PFSK-1 (cell line): Measurements from ENCODE around the gene CCDC71L.

ENCODE experiments used
- FOXP2 ChIP-seq: optimal IDR thresholded peaks from 2 replicates; pipeline ENCODE3; 2011; ENCODE audit warnings: borderline replicate concordance, control low read depth, inconsistent platforms; ENCODE audit not compliant: insufficient read depth; ENCODE audit errors: extremely low read length, extremely low read depth
- POLR2AphosphoS5 ChIP-seq: IDR thresholded peaks from 2 replicates; pipeline ENCODE4 v1.6.1; 2012; ENCODE audit warnings: low read depth, mild to moderate bottlenecking, control low read depth, low read length, moderate library complexity
- SIN3A ChIP-seq: IDR thresholded peaks from 2 replicates; pipeline ENCODE4 v1.6.1; 2012; ENCODE audit warnings: mild to moderate bottlenecking, low read length, moderate library complexity, borderline replicate concordance; ENCODE audit not compliant: insufficient read depth
- TAF1 ChIP-seq: IDR thresholded peaks from 2 replicates; pipeline ENCODE4 v1.6.1; 2012; ENCODE audit warnings: low read length, control low read depth, borderline replicate concordance; ENCODE audit not compliant: insufficient read depth
- TF ChIP-seq, protein P1 (sequence below), 2 experiments: IDR thresholded peaks; 2 replicates each; pipeline versions ENCODE4 v1.6.1 to v1.8.0; 2011 to 2012; ENCODE audit warnings: low read depth in 2 of 2, low read length in 2 of 2, control low read depth in 1 of 2, inconsistent platforms in 1 of 2, mild to moderate bottlenecking in 1 of 2, moderate library complexity in 1 of 2; ENCODE audit not compliant: insufficient read depth in 1 of 2

CCDC71L gene

DNA sequence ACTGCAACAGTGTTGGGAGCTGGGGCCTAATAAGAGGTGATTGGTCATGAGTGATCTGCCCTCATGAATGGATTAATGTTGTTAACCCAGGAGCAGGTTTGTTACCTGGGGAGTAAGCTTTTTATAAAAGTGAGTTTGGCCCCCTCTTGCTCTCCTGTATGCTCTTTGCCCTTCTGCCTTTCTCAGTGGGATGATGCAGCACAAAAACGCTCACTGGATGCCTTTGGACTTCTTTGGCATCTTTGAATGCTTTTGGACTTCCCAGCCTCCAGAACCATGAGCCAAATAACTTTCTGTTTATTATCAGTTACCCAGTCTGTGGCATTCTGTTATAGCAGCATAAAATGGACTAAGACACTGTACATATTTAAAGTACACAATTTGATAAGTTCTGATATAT is 48.5 kb downstream of the CCDC71L start:
- TF ChIP-seq FOXP2 (no peak), TAF1 (no peak)

DNA sequence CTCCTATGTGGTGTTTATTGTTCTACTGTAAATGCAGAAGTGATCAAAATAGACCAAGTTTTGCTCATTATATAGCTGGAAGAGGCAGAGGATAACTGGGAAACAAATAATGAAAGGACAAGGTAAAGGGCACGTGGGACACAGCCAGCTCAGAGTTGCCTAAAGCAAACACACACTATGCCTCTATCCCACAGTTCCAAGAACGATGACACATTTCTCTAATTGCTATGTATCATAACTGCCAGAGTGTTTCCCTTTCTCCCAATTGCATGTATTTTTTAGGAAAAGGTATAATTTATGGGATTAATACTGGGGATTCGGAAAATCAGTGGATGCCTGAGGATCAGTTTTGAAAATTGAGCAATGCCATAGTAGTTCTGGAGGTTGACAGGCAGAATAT is 49.0 kb downstream of the CCDC71L start:
- TF ChIP-seq SIN3A = no peak
- TF ChIP-seq FOXP2 = no peak
- no peak for TF ChIP-seq TAF1
- no peak for TF ChIP-seq POLR2AphosphoS5
- TF ChIP-seq, protein P1, sequence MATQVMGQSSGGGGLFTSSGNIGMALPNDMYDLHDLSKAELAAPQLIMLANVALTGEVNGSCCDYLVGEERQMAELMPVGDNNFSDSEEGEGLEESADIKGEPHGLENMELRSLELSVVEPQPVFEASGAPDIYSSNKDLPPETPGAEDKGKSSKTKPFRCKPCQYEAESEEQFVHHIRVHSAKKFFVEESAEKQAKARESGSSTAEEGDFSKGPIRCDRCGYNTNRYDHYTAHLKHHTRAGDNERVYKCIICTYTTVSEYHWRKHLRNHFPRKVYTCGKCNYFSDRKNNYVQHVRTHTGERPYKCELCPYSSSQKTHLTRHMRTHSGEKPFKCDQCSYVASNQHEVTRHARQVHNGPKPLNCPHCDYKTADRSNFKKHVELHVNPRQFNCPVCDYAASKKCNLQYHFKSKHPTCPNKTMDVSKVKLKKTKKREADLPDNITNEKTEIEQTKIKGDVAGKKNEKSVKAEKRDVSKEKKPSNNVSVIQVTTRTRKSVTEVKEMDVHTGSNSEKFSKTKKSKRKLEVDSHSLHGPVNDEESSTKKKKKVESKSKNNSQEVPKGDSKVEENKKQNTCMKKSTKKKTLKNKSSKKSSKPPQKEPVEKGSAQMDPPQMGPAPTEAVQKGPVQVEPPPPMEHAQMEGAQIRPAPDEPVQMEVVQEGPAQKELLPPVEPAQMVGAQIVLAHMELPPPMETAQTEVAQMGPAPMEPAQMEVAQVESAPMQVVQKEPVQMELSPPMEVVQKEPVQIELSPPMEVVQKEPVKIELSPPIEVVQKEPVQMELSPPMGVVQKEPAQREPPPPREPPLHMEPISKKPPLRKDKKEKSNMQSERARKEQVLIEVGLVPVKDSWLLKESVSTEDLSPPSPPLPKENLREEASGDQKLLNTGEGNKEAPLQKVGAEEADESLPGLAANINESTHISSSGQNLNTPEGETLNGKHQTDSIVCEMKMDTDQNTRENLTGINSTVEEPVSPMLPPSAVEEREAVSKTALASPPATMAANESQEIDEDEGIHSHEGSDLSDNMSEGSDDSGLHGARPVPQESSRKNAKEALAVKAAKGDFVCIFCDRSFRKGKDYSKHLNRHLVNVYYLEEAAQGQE (IDR thresholded peaks at IDR 0.05; ENCODE audit: insufficient read depth in 1 of 2, low read depth in 2 of 2, low read length in 2 of 2) = no peak

DNA sequence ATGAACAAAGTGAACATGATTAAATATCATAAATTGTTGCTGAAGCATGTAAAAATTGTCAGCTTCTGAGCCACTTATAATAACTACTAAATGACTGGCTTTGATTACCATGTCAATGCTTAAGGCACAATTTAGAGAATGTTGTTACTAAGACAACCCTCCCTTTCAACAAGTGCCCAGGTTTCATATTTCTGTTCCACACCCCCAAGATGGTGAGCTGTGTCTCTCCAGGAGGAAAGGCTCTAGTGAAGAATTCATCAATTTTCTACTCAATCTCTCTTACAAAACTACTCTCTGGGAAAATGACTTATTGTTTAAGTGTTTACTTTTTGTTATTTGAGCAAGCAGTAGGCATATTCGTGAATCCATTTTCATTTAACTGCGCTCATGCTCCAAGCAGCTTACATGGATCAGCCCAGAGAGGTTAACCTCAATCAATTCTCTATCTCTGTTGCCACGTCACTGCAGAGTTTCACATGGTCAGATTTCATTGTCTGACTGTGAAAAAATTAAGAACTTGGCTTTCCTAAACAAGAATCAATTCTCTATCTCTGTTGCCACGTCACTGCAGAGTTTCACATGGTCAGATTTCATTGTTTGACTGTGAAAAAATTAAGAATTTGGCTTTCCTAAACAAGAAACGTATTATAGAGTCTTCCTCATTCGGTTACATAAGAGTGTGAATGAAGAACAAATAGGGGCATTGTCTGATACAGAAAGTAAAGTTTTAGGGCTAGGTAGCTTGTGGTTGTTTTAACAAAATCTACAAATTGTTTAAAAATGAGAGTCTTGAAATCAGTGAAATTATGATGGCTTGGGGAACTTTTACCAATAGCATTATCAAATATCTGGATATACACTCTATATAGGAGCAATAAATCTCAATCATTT is 49.7 kb downstream of the CCDC71L start:
- TF ChIP-seq, protein P1 (IDR thresholded peaks at IDR 0.05; ENCODE audit: insufficient read depth in 1 of 2, low read depth in 2 of 2, low read length in 2 of 2) = no peak
- no peak for TF ChIP-seq FOXP2
- no peak for TF ChIP-seq POLR2AphosphoS5
- TF ChIP-seq SIN3A = no peak
- TF ChIP-seq TAF1 = no peak

DNA sequence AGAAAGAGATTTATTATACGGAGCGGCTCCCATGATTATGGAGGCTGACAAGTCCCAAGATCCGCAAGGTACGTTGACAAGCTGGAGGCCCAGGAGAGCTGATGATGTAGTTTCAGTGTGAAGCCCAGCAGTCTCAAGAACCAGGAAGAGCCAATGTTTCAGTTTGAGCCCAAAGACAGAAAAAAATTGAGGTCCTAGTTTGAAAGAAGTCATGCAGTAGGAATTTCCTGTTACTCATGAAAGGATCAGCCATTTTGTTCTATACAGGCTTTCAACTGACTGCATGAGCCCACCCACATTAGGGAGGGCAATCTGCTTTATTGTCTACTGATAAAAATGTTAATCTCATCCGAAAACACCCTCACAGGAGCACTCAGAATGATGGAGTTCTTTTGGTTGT is 51.5 kb downstream of the CCDC71L start:
- TF ChIP-seq FOXP2 (no peak), TAF1 (no peak), SIN3A (no peak), POLR2AphosphoS5 (no peak)
- TF ChIP-seq, protein P1 (IDR thresholded peaks at IDR 0.05; ENCODE audit: insufficient read depth in 1 of 2, low read depth in 2 of 2, low read length in 2 of 2) = no peak

DNA sequence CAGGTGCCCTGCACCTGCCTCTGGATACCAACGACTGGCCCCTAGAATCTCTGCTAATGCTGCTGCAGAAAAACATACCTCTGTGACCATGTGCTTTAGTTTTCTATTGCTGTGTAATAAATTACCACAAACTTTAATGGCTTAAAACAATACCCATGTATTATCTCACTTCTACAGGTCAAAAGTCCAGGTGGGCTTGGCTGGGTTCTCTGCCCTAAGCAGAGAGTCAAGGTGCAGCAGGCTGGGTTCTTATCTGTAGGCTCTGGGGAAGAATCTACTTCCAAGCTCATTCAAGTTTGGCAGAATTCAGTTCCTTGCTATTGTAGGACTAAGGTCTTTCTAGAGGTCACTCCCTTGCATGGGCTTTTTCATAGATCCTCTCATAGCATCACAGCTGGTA is 52.3 kb downstream of the CCDC71L start:
- TF ChIP-seq FOXP2 = no peak
- TF ChIP-seq POLR2AphosphoS5 = no peak
- TF ChIP-seq, protein P1 (IDR thresholded peaks at IDR 0.05; ENCODE audit: insufficient read depth in 1 of 2, low read depth in 2 of 2, low read length in 2 of 2) = no peak
- TF ChIP-seq SIN3A = no peak
- no peak for TF ChIP-seq TAF1
